HCEC 1CT (cell line): ENCODE data around the gene LGALS3BP.
"Not testable (repeated sequence)": the region's sequence is repeated elsewhere in the genome, so short reads cannot be mapped to it uniquely, and the experiment has no call there.

ENCODE experiments used
- DNase-seq: peaks from one replicate; pipeline ENCODE4 v3.0.0-alpha.2; 2017

LGALS3BP gene

GRCh38 chr17:78977997-78978973, 1.4 kb downstream of the LGALS3BP start:
- no peak for DNase-seq

GRCh38 chr17:78977681-78977943, 2.1 kb downstream of the LGALS3BP start:
- no peak for DNase-seq

- no peak for DNase-seq
Measured at GRCh38 chr17:78976907-78977680, 2.6 kb downstream of the LGALS3BP start.

- DNase-seq: peak; percentile 63
Measured at GRCh38 chr17:78974635-78975591, 4.8 kb downstream of the LGALS3BP start.

- no peak for DNase-seq
Measured at GRCh38 chr17:78973792-78974520, 5.8 kb downstream of the LGALS3BP start.

- DNase-seq: no peak
Measured at GRCh38 chr17:78973196-78973595, 6.5 kb downstream of the LGALS3BP start.

- DNase-seq: no peak
Measured at GRCh38 chr17:78972507-78973105, 7.1 kb downstream of the LGALS3BP start.

- DNase-seq: no peak
Measured at GRCh38 chr17:78971756-78972506, 7.8 kb downstream of the LGALS3BP start.

- peak; percentile 55 for DNase-seq
Measured at GRCh38 chr17:78970834-78971755, 8.6 kb downstream of the LGALS3BP start.

- no peak for DNase-seq
Measured at GRCh38 chr17:78969865-78970264, 9.9 kb downstream of the LGALS3BP start.

- no peak for DNase-seq
Measured at GRCh38 chr17:78967782-78968362, 11.9 kb downstream of the LGALS3BP start.

GRCh38 chr17:78966910-78967600, 12.7 kb downstream of the LGALS3BP start:
- DNase-seq: no peak

GRCh38 chr17:78966123-78966813, 13.5 kb downstream of the LGALS3BP start:
- no peak for DNase-seq

GRCh38 chr17:78965491-78965924, 14.2 kb downstream of the LGALS3BP start:
- no peak for DNase-seq

GRCh38 chr17:78963378-78963777, 16.3 kb downstream of the LGALS3BP start:
- no peak for DNase-seq

- not testable (repeated sequence) for DNase-seq
Measured at GRCh38 chr17:78962984-78963348, 16.8 kb downstream of the LGALS3BP start.

GRCh38 chr17:78962345-78962983, 17.3 kb downstream of the LGALS3BP start:
- no peak for DNase-seq

- DNase-seq: no peak
Measured at GRCh38 chr17:78961571-78961970, 18.2 kb downstream of the LGALS3BP start.
